Stimulated activated CD8-positive, alpha-beta memory T cell treated with anti-CD3 and anti-CD28 coated beads, Interleukin-4, amount 100 ng/mL, for 24 hours (primary cell): Measurements from ENCODE around the gene STAT5A.
A peak's percentile ranks its signal among the peaks of the same experiment; 100 is the strongest.
"Not testable (repeated sequence)": the region's sequence is repeated elsewhere in the genome, so short reads cannot be mapped to it uniquely, and the experiment has no call there.

ENCODE experiments used
- DNase-seq: peaks from one replicate; pipeline ENCODE4 v3.0.0-alpha.2; 2020; ENCODE audit warnings: low read depth

The STAT5A gene

GRCh38 chr17:42287977-42288802 lies at the start of gene STAT5A:
TSS of gene STAT5A (plus strand) at chr17:42288498. CDS start at chr17:42289412, 914 bp downstream.
- DNase-seq, result peak; percentile 61

GRCh38 chr17:42239576-42239975 lies 48.7 kb upstream of the STAT5A start:
- not testable (repeated sequence) for DNase-seq

- no peak for DNase-seq
Measured at GRCh38 chr17:42240201-42240600, 48.1 kb upstream of the STAT5A start.

GRCh38 chr17:42240863-42241262 lies 47.4 kb upstream of the STAT5A start:
- not testable (repeated sequence) for DNase-seq

GRCh38 chr17:42241871-42242270 lies 46.4 kb upstream of the STAT5A start:
- DNase-seq, result no peak

GRCh38 chr17:42243493-42243982 lies 44.8 kb upstream of the STAT5A start:
- DNase-seq, result no peak

GRCh38 chr17:42244116-42244515 lies 44.2 kb upstream of the STAT5A start:
- not testable (repeated sequence) for DNase-seq

GRCh38 chr17:42245183-42245582 lies 43.1 kb upstream of the STAT5A start:
- DNase-seq, result not testable (repeated sequence)

GRCh38 chr17:42246515-42246914 lies 41.8 kb upstream of the STAT5A start:
- no peak for DNase-seq

GRCh38 chr17:42247734-42248133 lies 40.6 kb upstream of the STAT5A start:
- DNase-seq, result no peak

GRCh38 chr17:42248351-42249179 lies 39.7 kb upstream of the STAT5A start:
- DNase-seq, result peak; percentile 43

GRCh38 chr17:42249681-42250446 lies 38.4 kb upstream of the STAT5A start:
- DNase-seq, result no peak

- no peak for DNase-seq
Measured at GRCh38 chr17:42251115-42251514, 37.2 kb upstream of the STAT5A start.

- no peak for DNase-seq
Measured at GRCh38 chr17:42252597-42253550, 35.4 kb upstream of the STAT5A start.

GRCh38 chr17:42253578-42253977 lies 34.7 kb upstream of the STAT5A start:
- no peak for DNase-seq

- no peak for DNase-seq
Measured at GRCh38 chr17:42255445-42255844, 32.9 kb upstream of the STAT5A start.

- DNase-seq, result no peak
Measured at GRCh38 chr17:42260318-42260717, 28.0 kb upstream of the STAT5A start.

GRCh38 chr17:42264366-42264765 lies 23.9 kb upstream of the STAT5A start:
- DNase-seq, result not testable (repeated sequence)

- no peak for DNase-seq
Measured at GRCh38 chr17:42266462-42266861, 21.8 kb upstream of the STAT5A start.

GRCh38 chr17:42266918-42267766 lies 21.2 kb upstream of the STAT5A start:
- no peak for DNase-seq
